ENCODE results near the gene BLACAT1. TPM values are rescaled to one million over a fixed set of nuclear protein-coding genes. Genes with fewer than 3 reads are reported as not detected.

The BLACAT1 gene
- total RNA-seq, 4 donors from 2014 or later, result 0.44 TPM; not detected in 3

DNA sequence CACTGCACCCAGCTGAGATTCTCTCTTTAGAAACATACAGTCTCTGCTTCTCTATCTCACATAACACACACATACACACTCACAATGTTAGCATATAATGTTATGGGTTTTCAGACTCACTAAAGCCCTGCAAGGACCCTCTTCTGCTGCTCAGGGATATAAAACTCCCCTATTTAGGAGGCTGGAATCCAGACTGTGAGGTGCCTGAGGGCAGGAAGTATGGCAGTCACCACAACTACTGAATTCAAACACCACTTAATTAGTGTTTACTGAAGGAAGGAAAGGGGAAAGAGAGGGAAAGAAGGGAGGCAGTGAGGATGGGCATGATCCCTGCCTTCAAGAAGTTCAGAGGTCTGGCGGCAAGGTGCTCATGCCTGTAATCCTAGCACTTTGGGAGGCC lies 40.8 kb upstream of the BLACAT1 start:
- WGBS, 2 donors, result 88 to 94% methylated on average over 1 of the region's 1 CpG
- TF ChIP-seq EP300 (IDR thresholded peaks at IDR 0.05) (no peak), POLR2A (IDR thresholded peaks at IDR 0.05) (no peak)
- TF ChIP-seq, protein P1, sequence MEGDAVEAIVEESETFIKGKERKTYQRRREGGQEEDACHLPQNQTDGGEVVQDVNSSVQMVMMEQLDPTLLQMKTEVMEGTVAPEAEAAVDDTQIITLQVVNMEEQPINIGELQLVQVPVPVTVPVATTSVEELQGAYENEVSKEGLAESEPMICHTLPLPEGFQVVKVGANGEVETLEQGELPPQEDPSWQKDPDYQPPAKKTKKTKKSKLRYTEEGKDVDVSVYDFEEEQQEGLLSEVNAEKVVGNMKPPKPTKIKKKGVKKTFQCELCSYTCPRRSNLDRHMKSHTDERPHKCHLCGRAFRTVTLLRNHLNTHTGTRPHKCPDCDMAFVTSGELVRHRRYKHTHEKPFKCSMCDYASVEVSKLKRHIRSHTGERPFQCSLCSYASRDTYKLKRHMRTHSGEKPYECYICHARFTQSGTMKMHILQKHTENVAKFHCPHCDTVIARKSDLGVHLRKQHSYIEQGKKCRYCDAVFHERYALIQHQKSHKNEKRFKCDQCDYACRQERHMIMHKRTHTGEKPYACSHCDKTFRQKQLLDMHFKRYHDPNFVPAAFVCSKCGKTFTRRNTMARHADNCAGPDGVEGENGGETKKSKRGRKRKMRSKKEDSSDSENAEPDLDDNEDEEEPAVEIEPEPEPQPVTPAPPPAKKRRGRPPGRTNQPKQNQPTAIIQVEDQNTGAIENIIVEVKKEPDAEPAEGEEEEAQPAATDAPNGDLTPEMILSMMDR (IDR thresholded peaks at IDR 0.05), result no peak
- H3K27me3 ChIP-seq, result peaks cover 0 to 13% of the 10 kb centered on the region in 2 donors

DNA sequence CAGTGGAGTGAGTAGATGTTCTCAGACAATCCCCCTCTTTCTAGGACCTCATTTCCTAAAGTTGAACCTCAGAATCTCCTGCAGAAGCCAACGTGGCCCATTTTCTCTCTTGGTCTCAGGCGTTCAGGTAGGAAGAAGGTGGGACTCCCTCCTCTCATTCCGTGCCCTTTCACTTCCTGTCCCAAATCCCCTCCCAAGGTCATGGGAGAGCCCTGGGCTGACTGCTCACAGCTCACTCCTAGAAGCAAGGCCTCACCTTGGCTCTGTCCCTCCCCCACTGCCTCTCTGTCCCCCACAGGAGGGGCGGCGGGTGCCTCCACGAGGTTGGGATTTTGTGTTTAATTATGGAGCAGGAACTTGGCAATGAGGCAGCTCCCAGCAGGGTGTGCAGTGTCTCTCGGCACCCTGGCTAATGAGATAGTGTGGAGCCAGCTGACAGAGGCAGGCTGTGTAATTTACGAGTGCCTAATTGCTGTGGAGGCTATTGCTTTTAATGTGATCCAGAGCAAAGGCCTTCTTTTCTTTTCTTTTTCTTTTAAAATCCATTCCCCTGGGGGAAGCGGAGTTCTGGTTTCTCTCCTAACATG lies 39.5 kb upstream of the BLACAT1 start:
- peaks cover 0 to 27% (median 12%) of the 10 kb centered on the region in 4 donors for H3K4me1 ChIP-seq
- no peak for DNase-seq (ENCODE audit: low spot score in 2 of 2)
- H3K27ac ChIP-seq, result no peak overlapping the region
- H3K9me3 ChIP-seq, result no peaks in the 10 kb centered on the region
- H3K27me3 ChIP-seq, result peaks cover 0 to 18% of the 10 kb centered on the region in 2 donors
- TF ChIP-seq, protein P1 (IDR thresholded peaks at IDR 0.05), result no peak
- TF ChIP-seq POLR2A (IDR thresholded peaks at IDR 0.05) (no peak), EP300 (IDR thresholded peaks at IDR 0.05) (no peak)
- H3K4me3 ChIP-seq, result no peak overlapping the region
- no peaks in the 10 kb centered on the region for H3K36me3 ChIP-seq
- 61 to 68% methylated on average over 9 of the region's 9 CpGs for WGBS, 2 donors

More for the DNA sequence above, 40.8 kb upstream of the BLACAT1 start:
- DNase-seq (ENCODE audit: low spot score in 2 of 2), result no peak
- Histone ChIP-seq H3K4me1 (peaks cover 0 to 40% (median 13%) of the 10 kb centered on the region in 4 donors), H3K36me3 (no peaks in the 10 kb centered on the region), H3K27ac (no peak overlapping the region), H3K4me3 (no peak overlapping the region), H3K9me3 (no peaks in the 10 kb centered on the region)

- H3K9me3 ChIP-seq, result no peaks in the 10 kb centered on the region
- 62 to 67% methylated on average over 4 of the region's 4 CpGs for WGBS, 2 donors
- H3K36me3 ChIP-seq, result no peaks in the 10 kb centered on the region
- H3K4me3 ChIP-seq, result no peak overlapping the region
- peak overlapping the region in 2 of 4 donors; percentile 30 to 66 for H3K27ac ChIP-seq
- peaks cover 0 to 28% of the 10 kb centered on the region in 2 donors for H3K27me3 ChIP-seq
- no peak for DNase-seq (ENCODE audit: low spot score in 2 of 2)
- no peak for TF ChIP-seq POLR2A (IDR thresholded peaks at IDR 0.05)
- TF ChIP-seq EP300 (IDR thresholded peaks at IDR 0.05), result no peak
- TF ChIP-seq, protein P1 (IDR thresholded peaks at IDR 0.05), result no peak
- H3K4me1 ChIP-seq, result peaks cover 0 to 25% (median 11%) of the 10 kb centered on the region in 4 donors
Observed at GRCh38 chr1:205494115-205494514, 38.3 kb upstream of the BLACAT1 start.

- Histone ChIP-seq H3K4me1 (peaks cover 0 to 25% (median 11%) of the 10 kb centered on the region in 4 donors), H3K27ac (peak overlapping the region in 2 of 4 donors; percentile 60 to 66), H3K27me3 (peaks cover 0 to 28% of the 10 kb centered on the region in 2 donors), H3K4me3 (no peak overlapping the region), H3K36me3 (no peaks in the 10 kb centered on the region), H3K9me3 (no peaks in the 10 kb centered on the region)
- TF ChIP-seq EP300 (IDR thresholded peaks at IDR 0.05) (no peak), POLR2A (IDR thresholded peaks at IDR 0.05) (no peak)
- TF ChIP-seq, protein P1 (IDR thresholded peaks at IDR 0.05), result no peak
- no peak for DNase-seq (ENCODE audit: low spot score in 2 of 2)
- 32 to 38% methylated on average over 10 to 11 of the region's 11 CpGs for WGBS, 2 donors
Observed at GRCh38 chr1:205493241-205494085, 37.6 kb upstream of the BLACAT1 start.

GRCh38 chr1:205492774-205493173 lies 36.9 kb upstream of the BLACAT1 start:
- WGBS, 2 donors, result 43 to 62% methylated on average over 7 of the region's 7 CpGs

More at GRCh38 chr1:205492774-205493173, 36.9 kb upstream of the BLACAT1 start:
- TF ChIP-seq EP300 (IDR thresholded peaks at IDR 0.05), result no peak
- no peak for TF ChIP-seq POLR2A (IDR thresholded peaks at IDR 0.05)
- TF ChIP-seq, protein P1 (IDR thresholded peaks at IDR 0.05), result no peak
- Histone ChIP-seq H3K36me3 (no peaks in the 10 kb centered on the region), H3K9me3 (no peaks in the 10 kb centered on the region), H3K27me3 (peaks cover 0 to 28% of the 10 kb centered on the region in 2 donors), H3K27ac (peak overlapping the region in 2 of 4 donors; percentile 60 to 66), H3K4me1 (peaks cover 0 to 25% (median 11%) of the 10 kb centered on the region in 4 donors), H3K4me3 (no peak overlapping the region)
- DNase-seq (ENCODE audit: low spot score in 2 of 2), result no peak

All from tibial nerve (tissue), 4 donors.